Epithelial cell of esophagus (primary cell): ENCODE results near the gene PPP1R14B.

ENCODE experiments used
- DNase-seq: peaks from one replicate; pipeline ENCODE4 v3.0.0; 2010; ENCODE audit warnings: low read depth
- H3K4me3 ChIP-seq: 2 replicates; pipeline ENCODE4 v1.5.1; 2011; ENCODE audit warnings: mild to moderate bottlenecking, low read length, control low read depth
- CTCF ChIP-seq: IDR thresholded peaks from 2 replicates; pipeline ENCODE4 v1.5.1; 2011; ENCODE audit warnings: low read depth, mild to moderate bottlenecking, low read length, control low read depth, inconsistent platforms; ENCODE audit not compliant: insufficient read depth; ENCODE audit errors: missing control alignments

The PPP1R14B gene

GRCh38 chr11:64227405-64227956 is 19.3 kb downstream of the PPP1R14B start:
- H3K4me3 ChIP-seq, result peak overlapping the region; percentile 74
- no peak for TF ChIP-seq CTCF
- peak; percentile 71 for DNase-seq

DNA sequence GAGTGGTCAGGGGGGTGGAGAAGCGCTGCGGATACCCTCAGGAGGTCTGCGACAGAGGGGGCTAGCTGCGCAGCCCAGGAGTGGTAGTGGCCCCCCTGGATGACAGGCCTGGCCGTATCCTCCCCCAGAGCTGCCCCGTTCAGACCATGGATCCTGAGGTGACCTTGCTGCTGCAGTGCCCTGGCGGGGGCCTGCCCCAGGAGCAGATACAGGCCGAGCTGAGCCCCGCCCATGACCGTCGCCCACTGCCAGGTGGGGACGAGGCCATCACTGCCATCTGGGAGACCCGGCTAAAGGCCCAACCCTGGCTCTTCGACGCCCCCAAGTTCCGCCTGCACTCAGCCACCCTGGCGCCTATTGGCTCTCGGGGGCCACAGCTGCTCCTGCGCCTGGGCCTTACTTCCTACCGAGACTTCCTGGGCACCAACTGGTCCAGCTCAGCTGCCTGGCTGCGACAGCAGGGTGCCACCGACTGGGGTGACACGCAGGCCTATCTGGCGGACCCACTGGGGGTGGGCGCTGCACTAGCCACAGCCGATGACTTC is 20.2 kb downstream of the PPP1R14B start:
- no peak for TF ChIP-seq CTCF
- DNase-seq, result no peak
- peak overlapping the region; percentile 74 for H3K4me3 ChIP-seq

GRCh38 chr11:64225608-64226506 is 20.9 kb downstream of the PPP1R14B start, which contains the start of the genes NUDT22 and TRPT1:
TSS of gene NUDT22 (plus strand) at chr11:64226274. CDS start at chr11:64226653, 379 bp downstream.
TSS of gene TRPT1 (minus strand) at chr11:64226186. CDS start at chr11:64225860, 326 bp downstream.
- peak within 1 kb of the TSS; percentile 74 for H3K4me3 ChIP-seq
- TF ChIP-seq CTCF, result peak; percentile 44
- peak; percentile 83 for DNase-seq

DNA sequence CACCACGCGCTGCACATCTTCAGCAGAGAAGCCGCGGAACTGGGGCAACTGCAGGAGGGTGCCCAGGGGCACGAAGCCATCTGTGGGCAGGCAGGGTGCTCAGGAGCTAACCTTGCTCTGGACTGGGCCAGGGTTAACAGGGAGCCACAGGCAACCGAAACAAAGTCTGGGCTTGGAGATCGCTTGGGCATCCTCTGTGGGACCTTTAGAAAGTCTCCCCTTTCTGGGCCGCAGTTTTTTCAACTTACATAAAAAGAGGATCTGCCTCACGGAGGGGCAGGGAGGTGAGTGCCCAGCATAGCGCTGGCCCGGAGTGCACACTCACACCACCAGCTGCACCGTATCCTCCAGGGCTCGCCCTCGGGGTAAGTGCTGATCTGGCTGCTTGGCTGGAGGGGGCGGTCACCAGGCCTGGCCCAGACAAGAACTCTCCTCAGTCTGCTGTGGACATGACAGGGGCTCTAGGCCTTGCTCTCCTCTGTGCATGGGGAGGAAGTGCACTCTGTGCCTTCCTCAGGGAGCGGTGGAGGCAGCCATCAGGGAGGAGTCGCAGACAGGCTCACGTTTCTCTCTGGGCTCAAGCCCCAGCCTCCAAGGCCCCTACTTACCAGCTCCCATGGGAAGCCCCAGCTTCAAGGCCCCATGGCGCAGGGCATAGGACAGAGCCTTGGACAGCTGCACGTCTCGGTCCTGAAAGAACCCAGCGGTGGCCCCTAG is 21.7 kb downstream of the PPP1R14B start:
- no peak for TF ChIP-seq CTCF
- DNase-seq, result no peak
- H3K4me3 ChIP-seq, result peak overlapping the region; percentile 74

GRCh38 chr11:64224151-64224890 is 22.4 kb downstream of the PPP1R14B start:
- no peak overlapping the region for H3K4me3 ChIP-seq
- TF ChIP-seq CTCF, result no peak
- peak; percentile 75 for DNase-seq

DNA sequence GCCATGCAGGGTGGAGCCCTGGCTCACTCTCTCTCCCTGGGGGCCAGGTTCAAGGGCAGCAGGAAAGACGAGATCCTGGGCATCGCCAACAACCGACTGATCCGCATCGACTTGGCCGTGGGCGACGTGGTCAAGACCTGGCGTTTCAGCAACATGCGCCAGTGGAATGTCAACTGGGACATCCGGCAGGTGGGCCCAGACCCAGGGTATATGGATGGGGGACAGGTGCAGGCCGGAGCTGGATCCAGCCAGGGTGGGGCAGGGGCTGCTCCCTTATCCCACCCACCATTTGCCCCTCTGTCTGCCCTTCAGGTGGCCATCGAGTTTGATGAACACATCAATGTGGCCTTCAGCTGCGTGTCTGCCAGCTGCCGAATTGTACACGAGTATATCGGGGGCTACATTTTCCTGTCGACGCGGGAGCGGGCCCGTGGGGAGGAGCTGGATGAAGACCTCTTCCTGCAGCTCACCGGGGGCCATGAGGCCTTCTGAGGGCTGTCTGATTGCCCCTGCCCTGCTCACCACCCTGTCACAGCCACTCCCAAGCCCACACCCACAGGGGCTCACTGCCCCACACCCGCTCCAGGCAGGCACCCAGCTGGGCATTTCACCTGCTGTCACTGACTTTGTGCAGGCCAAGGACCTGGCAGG is 23.6 kb downstream of the PPP1R14B start:
- no peak overlapping the region for H3K4me3 ChIP-seq
- no peak for DNase-seq
- no peak for TF ChIP-seq CTCF
